Cerebellar nuclear complex (tissue), 1 donor: ENCODE results near the gene USP14.

ENCODE experiments used
- DNase-seq, 2 experiments: peaks; one replicate each; lab custom pipeline; 2025; lab: John Stamatoyannopoulos, UW

USP14 gene

GRCh38 chr18:159933-160332, 1.6 kb downstream of the USP14 start:
- no peak for DNase-seq

GRCh38 chr18:160831-161570, 2.6 kb downstream of the USP14 start:
- no peak for DNase-seq

- DNase-seq, result no peak
These were observed 14.0 kb downstream of the USP14 start for GRCh38 chr18:172361-172760.

- DNase-seq, result no peak
These were observed 21.1 kb downstream of the USP14 start for GRCh38 chr18:179499-179898.

- no peak for DNase-seq
These were observed 23.4 kb downstream of the USP14 start for GRCh38 chr18:181711-182110.

- no peak for DNase-seq
These were observed 25.4 kb downstream of the USP14 start for GRCh38 chr18:183769-184168.

- DNase-seq, result no peak
These were observed 30.9 kb downstream of the USP14 start for GRCh38 chr18:189254-189653.

- no peak for DNase-seq
These were observed 33.4 kb downstream of the USP14 start for GRCh38 chr18:191725-192124.

- no peak for DNase-seq
These were observed 34.4 kb downstream of the USP14 start for GRCh38 chr18:192801-193200.

GRCh38 chr18:195651-196050, 37.3 kb downstream of the USP14 start:
- no peak for DNase-seq

- no peak for DNase-seq
These were observed 40.9 kb downstream of the USP14 start for GRCh38 chr18:199214-199613.

- no peak for DNase-seq
These were observed 41.4 kb downstream of the USP14 start for GRCh38 chr18:199768-200167.

- no peak for DNase-seq
These were observed 51.7 kb downstream of the USP14 start for GRCh38 chr18:210075-210474.

GRCh38 chr18:210733-211132, 52.4 kb downstream of the USP14 start:
- no peak for DNase-seq

- no peak for DNase-seq
These were observed 53.2 kb downstream of the USP14 start for GRCh38 chr18:211582-211981.

GRCh38 chr18:212780-213179, 54.4 kb downstream of the USP14 start:
- no peak for DNase-seq

GRCh38 chr18:213505-213904, 55.1 kb downstream of the USP14 start:
- DNase-seq, result no peak

- no peak for DNase-seq
These were observed 55.6 kb downstream of the USP14 start for GRCh38 chr18:213966-214365.

- no peak for DNase-seq
These were observed 57.2 kb downstream of the USP14 start for GRCh38 chr18:215448-216010.

- no peak for DNase-seq
These were observed 59.4 kb downstream of the USP14 start for GRCh38 chr18:217532-218336.

- no peak for DNase-seq
These were observed 62.4 kb downstream of the USP14 start for GRCh38 chr18:220708-221107.

- DNase-seq, result no peak
These were observed 67.4 kb downstream of the USP14 start for GRCh38 chr18:225745-226144.

GRCh38 chr18:227374-227773, 69.0 kb downstream of the USP14 start:
- DNase-seq, result no peak
